PC-9 (cell line): ENCODE measurements around the gene NAA10. TPM values are rescaled to one million over a fixed set of nuclear protein-coding genes. Genes with fewer than 3 reads are reported as not detected.

Experiments used
- BruUV-seq: library from RNA; stranded (reverse); fragments of 400-500 nt; replicated peaks from 2 replicates; lab custom pipeline; 2021; lab: Mats Ljungman, UMichigan
- CTCF ChIA-PET: fragments of 300-600 bp; sonication (Branson Sonifier 250); formaldehyde crosslinking; loops from one replicate; lab custom pipeline; 2022; ENCODE audit warnings: antibody characterized with exemption; lab: Charles Lee
- POLR2A ChIA-PET: fragments of 300-600 bp; sonication (Branson Sonifier 250); formaldehyde crosslinking; loops from one replicate; lab custom pipeline; 2022; ENCODE audit warnings: antibody characterized with exemption; ENCODE audit not compliant: unreplicated experiment; lab: Charles Lee
- DNase-seq, 2 experiments: peaks; one replicate each; pipeline versions ENCODE4 v3.0.0 to v3.0.0-alpha.2; 2015 to 2022; ENCODE audit warnings: mixed read lengths in 1 of 2
- H2AFZ ChIP-seq: fragments of 200-600 bp; sonication (generic); 2 replicates; pipeline ENCODE4 v1.8.1; 2017; ENCODE audit warnings: antibody characterized with exemption
- H3F3A ChIP-seq: fragments of 200-600 bp; sonication (generic); 2 replicates; pipeline ENCODE4 v1.8.1; 2017; ENCODE audit warnings: antibody characterized with exemption, mild to moderate bottlenecking, low read depth; ENCODE audit not compliant: insufficient read depth
- H3K27ac ChIP-seq: fragments of 200-600 bp; sonication (generic); 2 replicates; pipeline ENCODE4 v1.6.1; 2016; ENCODE audit warnings: mixed run types
- H3K27me3 ChIP-seq: fragments of 200-600 bp; sonication (generic); 2 replicates; pipeline ENCODE4 v1.6.1; 2016; ENCODE audit warnings: low read depth, mixed run types; ENCODE audit not compliant: insufficient read depth
- H3K36me3 ChIP-seq: fragments of 200-600 bp; sonication (generic); 2 replicates; pipeline ENCODE4 v1.6.1; 2016; ENCODE audit warnings: low read depth, mixed run types
- H3K4me1 ChIP-seq: fragments of 200-600 bp; sonication (generic); replicated peaks from 2 replicates; pipeline ENCODE4 v1.6.1; 2016; ENCODE audit warnings: mixed run types; ENCODE audit not compliant: insufficient read depth
- H3K4me2 ChIP-seq: fragments of 200-600 bp; sonication (generic); 2 replicates; pipeline ENCODE4 v1.6.1; 2017; ENCODE audit warnings: mixed run types
- H3K4me3 ChIP-seq: fragments of 200-600 bp; sonication (generic); 2 replicates; pipeline ENCODE4 v1.6.1; 2016; ENCODE audit warnings: mixed run types
- H3K79me2 ChIP-seq: fragments of 200-600 bp; sonication (generic); 2 replicates; pipeline ENCODE4 v1.6.1; 2017; ENCODE audit warnings: low read depth, mixed run types
- H3K9me2 ChIP-seq: fragments of 200-600 bp; sonication (generic); 2 replicates; pipeline ENCODE4 v1.8.1; 2017; ENCODE audit warnings: mild to moderate bottlenecking; ENCODE audit not compliant: insufficient read depth
- H3K9me3 ChIP-seq: fragments of 200-600 bp; sonication (generic); 2 replicates; pipeline ENCODE4 v1.8.1; 2016; ENCODE audit warnings: low read depth; ENCODE audit not compliant: insufficient read depth
- H4K20me1 ChIP-seq: fragments of 200-600 bp; sonication (generic); 2 replicates; pipeline ENCODE4 v1.8.1; 2017; ENCODE audit not compliant: insufficient read depth
- EZH2 ChIP-seq: fragments of 200-600 bp; sonication (generic); IDR thresholded peaks from 2 replicates; pipeline ENCODE4 v1.8.0; 2017; ENCODE audit warnings: antibody characterized with exemption, low read depth
- intact Hi-C: fragments of 100-400 bp; cut with micrococcal nuclease; formaldehyde crosslinking; loops from one replicate; pipeline ENCODE4 v1.10.0; 2022; ENCODE audit not compliant: unreplicated experiment
- total RNA-seq: library from RNA; stranded (reverse); gene quantifications from 2 replicates; pipeline ENCODE4 v1.2.3, GENCODE V29; 2021
- TF ChIP-seq, protein P1 (sequence below): fragments of 200-600 bp; sonication (generic); conservative IDR thresholded peaks from 2 replicates; pipeline ENCODE4 v1.6.1; 2017; ENCODE audit warnings: mixed run types, antibody characterized with exemption, mild to moderate bottlenecking, moderate library complexity

The NAA10 gene
- total RNA-seq, 1 experiment from 2014 or later = 181 TPM

DNA sequence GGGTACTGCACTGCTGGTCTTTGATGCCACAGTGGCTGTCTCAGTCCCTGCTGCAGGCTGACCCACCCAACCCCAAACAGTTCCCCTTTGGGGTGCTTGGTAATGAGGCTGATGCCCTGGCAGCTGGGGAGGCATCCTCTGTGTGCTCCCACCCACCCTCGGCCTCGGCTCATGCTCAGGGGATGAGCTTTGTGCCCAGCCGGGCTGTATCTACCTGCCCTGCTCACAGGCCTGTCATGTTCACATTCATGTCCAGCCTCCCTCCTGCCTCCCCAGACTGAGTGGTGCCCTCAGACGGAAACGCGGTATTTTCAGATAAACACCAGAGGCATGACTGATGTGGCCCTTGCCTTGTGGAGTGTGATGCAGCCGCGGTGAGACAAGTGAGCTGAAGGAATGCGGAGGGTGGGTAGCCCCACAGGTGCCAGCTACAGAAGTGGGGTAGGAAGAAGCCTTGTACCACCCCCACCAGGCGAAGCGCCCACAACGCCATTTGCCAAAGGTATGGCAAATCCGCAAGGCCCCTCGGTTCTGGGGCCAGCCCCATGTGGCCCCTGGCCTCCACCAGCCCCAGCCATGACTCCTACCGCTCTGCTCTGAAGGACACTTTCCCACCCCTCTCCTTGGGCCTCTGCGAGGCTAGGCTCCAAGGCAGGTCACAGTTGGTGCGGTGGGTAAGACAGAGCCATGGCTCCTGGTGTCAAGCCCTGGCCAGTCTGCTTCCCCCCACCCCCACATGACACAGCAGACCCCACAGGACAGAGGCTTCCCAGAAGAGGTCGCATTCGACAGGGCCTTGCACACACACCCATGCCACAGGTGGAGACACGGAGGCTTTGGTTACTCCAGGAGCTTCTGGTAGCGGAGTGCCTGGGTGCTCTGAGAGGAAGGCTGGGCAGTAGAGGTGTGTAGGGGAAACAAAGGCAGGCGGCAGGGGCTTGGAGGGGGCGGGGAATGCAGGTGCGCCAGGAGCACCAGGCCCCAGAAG lies 11.4 kb upstream of the NAA10 start:
- H3K4me2 ChIP-seq = no peak overlapping the region
- H3K9me2 ChIP-seq = no peaks in the 10 kb centered on the region
- DNase-seq = no peak
- no peaks in the 10 kb centered on the region for H4K20me1 ChIP-seq
- H3K27me3 ChIP-seq = no peaks in the 10 kb centered on the region
- no peaks in the 10 kb centered on the region for H3K36me3 ChIP-seq
- no peaks in the 10 kb centered on the region for H3K9me3 ChIP-seq
- BruUV-seq = no TSS peak
- POLR2A ChIA-PET = no interaction called here
- no peaks in the 10 kb centered on the region for H3K4me1 ChIP-seq
- intact Hi-C loops = loop anchor here (5.0 kb wide), 2 partner anchors 389 to 989 kb away; no protein-coding TSS in a partner anchor
- CTCF ChIA-PET = interaction anchor here (0.7 to 1.1 kb wide), 2 partner anchors 19 to 77 kb away, joined by 4 to 8 read pairs; no protein-coding TSS in a partner anchor
- TF ChIP-seq, protein P1, sequence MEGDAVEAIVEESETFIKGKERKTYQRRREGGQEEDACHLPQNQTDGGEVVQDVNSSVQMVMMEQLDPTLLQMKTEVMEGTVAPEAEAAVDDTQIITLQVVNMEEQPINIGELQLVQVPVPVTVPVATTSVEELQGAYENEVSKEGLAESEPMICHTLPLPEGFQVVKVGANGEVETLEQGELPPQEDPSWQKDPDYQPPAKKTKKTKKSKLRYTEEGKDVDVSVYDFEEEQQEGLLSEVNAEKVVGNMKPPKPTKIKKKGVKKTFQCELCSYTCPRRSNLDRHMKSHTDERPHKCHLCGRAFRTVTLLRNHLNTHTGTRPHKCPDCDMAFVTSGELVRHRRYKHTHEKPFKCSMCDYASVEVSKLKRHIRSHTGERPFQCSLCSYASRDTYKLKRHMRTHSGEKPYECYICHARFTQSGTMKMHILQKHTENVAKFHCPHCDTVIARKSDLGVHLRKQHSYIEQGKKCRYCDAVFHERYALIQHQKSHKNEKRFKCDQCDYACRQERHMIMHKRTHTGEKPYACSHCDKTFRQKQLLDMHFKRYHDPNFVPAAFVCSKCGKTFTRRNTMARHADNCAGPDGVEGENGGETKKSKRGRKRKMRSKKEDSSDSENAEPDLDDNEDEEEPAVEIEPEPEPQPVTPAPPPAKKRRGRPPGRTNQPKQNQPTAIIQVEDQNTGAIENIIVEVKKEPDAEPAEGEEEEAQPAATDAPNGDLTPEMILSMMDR = no peak
- no peak for TF ChIP-seq EZH2
- peaks cover 7% of the 10 kb centered on the region for H3F3A ChIP-seq
- no peak overlapping the region for H3K4me3 ChIP-seq
- no peak overlapping the region for H2AFZ ChIP-seq
- H3K27ac ChIP-seq = no peak overlapping the region
- H3K79me2 ChIP-seq = no peaks in the 10 kb centered on the region

DNA sequence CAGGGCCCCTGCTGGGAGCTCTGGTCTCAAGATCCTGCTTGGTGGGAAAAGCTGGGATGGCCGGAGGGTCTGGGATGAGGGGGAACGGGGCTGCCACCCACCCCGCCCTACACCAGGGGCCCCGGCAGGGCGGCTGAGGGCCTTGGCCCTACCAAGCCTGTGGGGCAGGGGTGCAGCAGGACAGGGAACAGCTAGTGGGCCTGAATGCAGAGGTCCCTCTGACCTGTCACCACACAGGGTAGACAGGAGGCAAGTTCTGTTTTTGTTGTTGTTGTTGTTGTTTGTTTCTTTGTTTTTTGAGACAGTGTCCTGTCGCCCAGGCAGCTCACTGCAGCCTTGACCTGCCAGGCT lies 9.9 kb upstream of the NAA10 start:
- no peak for DNase-seq
- H3K4me2 ChIP-seq = no peak overlapping the region
- BruUV-seq = no TSS peak
- CTCF ChIA-PET = interaction anchor here (0.6 kb wide), 2 partner anchors 159 to 1045 kb away, joined by 3 to 5 read pairs; no protein-coding TSS in a partner anchor
- no peak overlapping the region for H3K27ac ChIP-seq
- TF ChIP-seq, protein P1 = no peak
- no peak for TF ChIP-seq EZH2
- no peaks in the 10 kb centered on the region for H3K36me3 ChIP-seq
- intact Hi-C loops = loop anchor here (5.0 kb wide), 2 partner anchors 387 to 987 kb away; no protein-coding TSS in a partner anchor
- H3K9me2 ChIP-seq = no peaks in the 10 kb centered on the region
- H4K20me1 ChIP-seq = no peaks in the 10 kb centered on the region
- H3K79me2 ChIP-seq = no peaks in the 10 kb centered on the region
- no peaks in the 10 kb centered on the region for H3K9me3 ChIP-seq
- POLR2A ChIA-PET = interaction anchor here (0.6 kb wide), 2 partner anchors 26 to 426 kb away, joined by 10 to 11 read pairs; no protein-coding TSS in a partner anchor
- H2AFZ ChIP-seq = no peak overlapping the region
- no peaks in the 10 kb centered on the region for H3K4me1 ChIP-seq
- H3F3A ChIP-seq = peaks cover 7% of the 10 kb centered on the region
- H3K4me3 ChIP-seq = no peak overlapping the region
- no peaks in the 10 kb centered on the region for H3K27me3 ChIP-seq

DNA sequence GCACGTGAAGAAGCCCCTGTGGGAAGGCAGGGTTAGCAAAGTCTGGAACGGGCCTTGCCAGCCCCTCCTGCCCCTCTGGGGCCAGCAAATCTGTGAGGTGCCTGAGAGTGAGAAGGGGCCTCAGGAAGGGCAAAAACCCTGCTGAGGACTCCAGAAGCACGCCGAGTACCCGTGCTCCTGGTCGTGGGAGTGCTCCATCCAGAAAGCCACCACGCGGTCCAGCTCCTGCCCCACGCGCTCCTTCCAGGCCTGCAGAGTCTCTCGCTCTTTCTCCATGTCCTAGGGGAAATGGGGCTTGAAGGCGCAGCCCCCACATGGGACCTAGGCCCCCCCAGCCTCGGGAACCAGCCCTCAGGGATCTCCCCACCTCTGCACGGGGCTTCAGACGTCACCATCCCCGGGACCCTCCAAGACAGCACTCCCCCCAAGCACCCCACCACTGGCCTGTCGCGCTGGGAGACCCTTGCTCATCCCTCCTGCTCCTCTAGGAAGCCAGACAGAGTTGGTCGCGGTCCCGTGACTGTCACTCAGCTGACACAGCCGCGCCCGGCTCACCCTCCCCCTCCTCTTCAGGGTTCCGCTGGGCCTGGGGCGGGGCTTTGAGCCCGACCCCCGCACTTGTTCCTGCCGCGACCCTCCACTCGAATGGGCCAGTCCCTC lies 9.4 kb upstream of the NAA10 start, which contains the start of gene RENBP:
RENBP (minus strand) TSS at position 504 of the 660 bp plus-strand sequence; CDS start at position 471, 33 bp downstream.
- Histone ChIP-seq H3K36me3 (no peaks in the 10 kb centered on the region), H3K4me1 (no peaks in the 10 kb centered on the region), H3K9me2 (no peaks in the 10 kb centered on the region), H3K9me3 (no peaks in the 10 kb centered on the region), H4K20me1 (no peaks in the 10 kb centered on the region), H3K27ac (no peak within 1 kb of the TSS), H3K27me3 (no peaks in the 10 kb centered on the region), H3K79me2 (no peaks in the 10 kb centered on the region), H3K4me2 (no peak within 1 kb of the TSS), H2AFZ (no peak within 1 kb of the TSS), H3F3A (peaks cover 7% of the 10 kb centered on the region), H3K4me3 (no peak within 1 kb of the TSS)
- BruUV-seq = no TSS peak
- ChIA-PET CTCF (interaction anchor here (0.6 kb wide), 1 partner anchor 1045 kb away, joined by 3 read pairs; no protein-coding TSS in a partner anchor), POLR2A (no interaction called here)
- intact Hi-C loops = no loop called here
- DNase-seq = no peak
- TF ChIP-seq EZH2 = no peak
- TF ChIP-seq, protein P1 = no peak
